HepG2 (cell line): ENCODE data around the gene TEAD1.

Experiments
- KLF13 ChIP-seq: sonication (generic); formaldehyde crosslinking; IDR thresholded peaks from 2 replicates; pipeline ENCODE4 v1.4.0; 2020; ENCODE audit warnings: mild to moderate bottlenecking, missing genetic modification reagents
- ZBTB8A ChIP-seq: sonication (generic); formaldehyde crosslinking; IDR thresholded peaks from 2 replicates; pipeline ENCODE4 v1.4.0; 2020; ENCODE audit warnings: mild to moderate bottlenecking, low read depth, missing genetic modification reagents, borderline replicate concordance
- ZC3H4 ChIP-seq: sonication (generic); formaldehyde crosslinking; IDR thresholded peaks from 2 replicates; pipeline ENCODE4 v1.4.0; 2020; ENCODE audit warnings: missing genetic modification reagents, borderline replicate concordance
- TF ChIP-seq, protein P1 (sequence below): sonication (generic); formaldehyde crosslinking; IDR thresholded peaks from 2 replicates; pipeline ENCODE4 v1.5.0; 2020; ENCODE audit warnings: mild to moderate bottlenecking, missing genetic modification reagents, moderate library complexity

DNA sequence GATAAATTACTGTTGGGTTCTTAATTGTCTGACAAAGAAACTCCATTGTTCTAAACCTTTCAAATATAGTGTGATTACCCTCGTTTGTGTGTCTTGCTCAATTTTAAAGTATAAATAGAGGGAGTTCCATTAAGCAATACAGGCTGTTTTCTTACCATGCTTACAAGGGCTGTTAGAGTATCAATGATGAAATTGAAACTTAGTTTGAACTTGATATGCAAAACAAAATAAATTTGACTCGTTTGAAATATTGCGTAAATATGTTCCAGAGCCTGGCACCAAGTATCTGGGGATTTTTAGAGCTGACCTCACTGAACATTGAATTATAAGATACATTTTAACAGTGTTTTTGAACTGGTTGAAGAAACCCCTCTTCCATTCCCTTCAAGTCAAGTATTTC, 31.7 kb downstream of the TEAD1 start:
- TF ChIP-seq, protein P1, sequence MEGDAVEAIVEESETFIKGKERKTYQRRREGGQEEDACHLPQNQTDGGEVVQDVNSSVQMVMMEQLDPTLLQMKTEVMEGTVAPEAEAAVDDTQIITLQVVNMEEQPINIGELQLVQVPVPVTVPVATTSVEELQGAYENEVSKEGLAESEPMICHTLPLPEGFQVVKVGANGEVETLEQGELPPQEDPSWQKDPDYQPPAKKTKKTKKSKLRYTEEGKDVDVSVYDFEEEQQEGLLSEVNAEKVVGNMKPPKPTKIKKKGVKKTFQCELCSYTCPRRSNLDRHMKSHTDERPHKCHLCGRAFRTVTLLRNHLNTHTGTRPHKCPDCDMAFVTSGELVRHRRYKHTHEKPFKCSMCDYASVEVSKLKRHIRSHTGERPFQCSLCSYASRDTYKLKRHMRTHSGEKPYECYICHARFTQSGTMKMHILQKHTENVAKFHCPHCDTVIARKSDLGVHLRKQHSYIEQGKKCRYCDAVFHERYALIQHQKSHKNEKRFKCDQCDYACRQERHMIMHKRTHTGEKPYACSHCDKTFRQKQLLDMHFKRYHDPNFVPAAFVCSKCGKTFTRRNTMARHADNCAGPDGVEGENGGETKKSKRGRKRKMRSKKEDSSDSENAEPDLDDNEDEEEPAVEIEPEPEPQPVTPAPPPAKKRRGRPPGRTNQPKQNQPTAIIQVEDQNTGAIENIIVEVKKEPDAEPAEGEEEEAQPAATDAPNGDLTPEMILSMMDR, result no peak
- no peak for TF ChIP-seq KLF13
- no peak for TF ChIP-seq ZBTB8A (CRISPR knock-in tag)
- no peak for TF ChIP-seq ZC3H4
